OCI-LY7 (cell line): Measurements from ENCODE around the gene CD6. TPM values are rescaled to one million over a fixed set of nuclear protein-coding genes. Genes with fewer than 3 reads are reported as not detected.
A peak's percentile ranks its signal among the peaks of the same experiment; 100 is the strongest.

Source experiments
- BruUV-seq: library from RNA; stranded (reverse); fragments of 400-500 nt; replicated peaks from 2 replicates; lab custom pipeline; 2021; lab: Mats Ljungman, UMichigan
- CTCF ChIA-PET: fragments of 300-600 bp; sonication (Branson Sonifier 250); formaldehyde crosslinking; loops from one replicate; lab custom pipeline; 2022; ENCODE audit warnings: antibody characterized with exemption; ENCODE audit not compliant: unreplicated experiment; lab: Charles Lee
- POLR2A ChIA-PET: fragments of 300-600 bp; sonication (Branson Sonifier 250); formaldehyde crosslinking; loops from one replicate; lab custom pipeline; 2022; ENCODE audit warnings: antibody characterized with exemption; lab: Charles Lee
- DNase-seq: peaks from one replicate; pipeline ENCODE4 v3.0.0-alpha.2; 2015; ENCODE audit warnings: low spot score
- H2AFZ ChIP-seq: fragments of 200-600 bp; sonication (generic), shearing (Covaris generic); 2 replicates; pipeline ENCODE4 v1.6.1; 2014; ENCODE audit warnings: mild to moderate bottlenecking, antibody characterized with exemption, low read length, moderate library complexity
- H3K27ac ChIP-seq: fragments of 200-600 bp; sonication (generic); 2 replicates; pipeline ENCODE4 v1.5.1; 2014; ENCODE audit warnings: mixed run types, low read depth, mild to moderate bottlenecking, moderate library complexity, low read length, inconsistent platforms; ENCODE audit not compliant: poor library complexity, severe bottlenecking
- H3K36me3 ChIP-seq: fragments of 200-600 bp; sonication (generic); 2 replicates; pipeline ENCODE4 v1.6.1; 2014; ENCODE audit warnings: mild to moderate bottlenecking, antibody characterized with exemption, low read length, moderate library complexity, mixed read lengths; ENCODE audit not compliant: insufficient read depth
- H3K4me1 ChIP-seq: fragments of 200-600 bp; sonication (generic); 2 replicates; pipeline ENCODE4 v1.5.1; 2014; ENCODE audit warnings: mild to moderate bottlenecking, low read length; ENCODE audit not compliant: insufficient read depth, poor library complexity, severe bottlenecking
- H3K4me2 ChIP-seq: fragments of 200-600 bp; sonication (generic); 2 replicates; pipeline ENCODE4 v1.6.1; 2014; ENCODE audit warnings: mild to moderate bottlenecking, low read length
- H3K4me3 ChIP-seq: fragments of 200-600 bp; sonication (generic); 2 replicates; pipeline ENCODE4 v1.5.1; 2014; ENCODE audit warnings: mild to moderate bottlenecking, low read depth, low read length; ENCODE audit not compliant: poor library complexity, severe bottlenecking
- H3K79me2 ChIP-seq: fragments of 200-600 bp; sonication (generic); 2 replicates; pipeline ENCODE4 v1.6.1; 2016; ENCODE audit warnings: low read depth, mild to moderate bottlenecking, low read length, moderate library complexity, mixed read lengths; ENCODE audit not compliant: insufficient read depth
- H3K9me2 ChIP-seq: fragments of 200-600 bp; sonication (generic); 2 replicates; pipeline ENCODE4 v1.6.1; 2016; ENCODE audit warnings: mild to moderate bottlenecking, low read length, mixed read lengths; ENCODE audit not compliant: insufficient read depth
- H3K9me3 ChIP-seq: fragments of 200-600 bp; sonication (generic); 2 replicates; pipeline ENCODE4 v1.6.1; 2014; ENCODE audit warnings: mild to moderate bottlenecking, mixed run types, low read length, mixed read lengths
- H4K20me1 ChIP-seq: fragments of 200-600 bp; sonication (generic); 2 replicates; pipeline ENCODE4 v1.6.1; 2014; ENCODE audit warnings: mild to moderate bottlenecking, antibody characterized with exemption, low read length, moderate library complexity, mixed read lengths; ENCODE audit not compliant: insufficient read depth
- CTCF ChIP-seq: fragments of 200-600 bp; sonication (generic); conservative IDR thresholded peaks from 2 replicates; pipeline ENCODE4 v1.5.1; 2014; ENCODE audit warnings: mild to moderate bottlenecking, antibody characterized with exemption, low read length, moderate library complexity, mixed read lengths
- EZH2phosphoT487 ChIP-seq: fragments of 200-600 bp; sonication (generic); IDR thresholded peaks from 2 replicates; pipeline ENCODE4 v1.6.1; 2018; ENCODE audit warnings: low read depth, borderline replicate concordance, mild to moderate bottlenecking, mixed run types, antibody characterized with exemption, low read length, moderate library complexity, mixed read lengths
- intact Hi-C: fragments of 100-400 bp; cut with micrococcal nuclease; formaldehyde crosslinking; loops from one replicate; pipeline ENCODE4 v1.10.0; 2022; ENCODE audit not compliant: unreplicated experiment
- total RNA-seq, 2 experiments: library from RNA; depleted of rRNA in 1 of 2; stranded (reverse); fragments of >200 nt in 1 of 2; shearing (Covaris generic) in 1 of 2; gene quantifications; 2 replicates each; pipeline ENCODE4 v1.2.3, GENCODE V29; 2014 to 2022

CD6 gene
- total RNA-seq, 2 experiments from 2014 or later, result not detected

GRCh38 chr11:61007956-61008896 is 36.7 kb downstream of the CD6 start:
- no peak overlapping the region for H3K27ac ChIP-seq
- H3K4me1 ChIP-seq, result no peaks in the 10 kb centered on the region
- intact Hi-C loops, result no loop called here
- H4K20me1 ChIP-seq, result no peaks in the 10 kb centered on the region
- no peak for TF ChIP-seq CTCF
- H3K79me2 ChIP-seq, result no peaks in the 10 kb centered on the region
- ChIA-PET CTCF (no interaction called here), POLR2A (no interaction called here)
- BruUV-seq, result no TSS peak
- H2AFZ ChIP-seq, result no peak overlapping the region
- H3K4me3 ChIP-seq, result no peak overlapping the region
- H3K36me3 ChIP-seq, result no peaks in the 10 kb centered on the region
- DNase-seq, result no peak
- H3K9me3 ChIP-seq, result no peaks in the 10 kb centered on the region
- H3K4me2 ChIP-seq, result peak overlapping the region; percentile 24; the same call in 1 of the 2 replicates
- H3K9me2 ChIP-seq, result no peaks in the 10 kb centered on the region

GRCh38 chr11:61008971-61009370 is 37.5 kb downstream of the CD6 start:
- no peak for DNase-seq
- intact Hi-C loops, result no loop called here
- Histone ChIP-seq H2AFZ (no peak overlapping the region), H3K9me3 (no peaks in the 10 kb centered on the region), H3K4me1 (no peaks in the 10 kb centered on the region), H3K36me3 (no peaks in the 10 kb centered on the region), H3K27ac (no peak overlapping the region), H4K20me1 (no peaks in the 10 kb centered on the region), H3K4me3 (no peak overlapping the region), H3K79me2 (no peaks in the 10 kb centered on the region), H3K9me2 (no peaks in the 10 kb centered on the region), H3K4me2 (no peak overlapping the region)
- CTCF ChIA-PET, result no interaction called here
- TF ChIP-seq EZH2phosphoT487 (no peak), CTCF (no peak)
- POLR2A ChIA-PET, result no interaction called here
- BruUV-seq, result no TSS peak
